ENCODE data around the gene FBXL2.

DNA sequence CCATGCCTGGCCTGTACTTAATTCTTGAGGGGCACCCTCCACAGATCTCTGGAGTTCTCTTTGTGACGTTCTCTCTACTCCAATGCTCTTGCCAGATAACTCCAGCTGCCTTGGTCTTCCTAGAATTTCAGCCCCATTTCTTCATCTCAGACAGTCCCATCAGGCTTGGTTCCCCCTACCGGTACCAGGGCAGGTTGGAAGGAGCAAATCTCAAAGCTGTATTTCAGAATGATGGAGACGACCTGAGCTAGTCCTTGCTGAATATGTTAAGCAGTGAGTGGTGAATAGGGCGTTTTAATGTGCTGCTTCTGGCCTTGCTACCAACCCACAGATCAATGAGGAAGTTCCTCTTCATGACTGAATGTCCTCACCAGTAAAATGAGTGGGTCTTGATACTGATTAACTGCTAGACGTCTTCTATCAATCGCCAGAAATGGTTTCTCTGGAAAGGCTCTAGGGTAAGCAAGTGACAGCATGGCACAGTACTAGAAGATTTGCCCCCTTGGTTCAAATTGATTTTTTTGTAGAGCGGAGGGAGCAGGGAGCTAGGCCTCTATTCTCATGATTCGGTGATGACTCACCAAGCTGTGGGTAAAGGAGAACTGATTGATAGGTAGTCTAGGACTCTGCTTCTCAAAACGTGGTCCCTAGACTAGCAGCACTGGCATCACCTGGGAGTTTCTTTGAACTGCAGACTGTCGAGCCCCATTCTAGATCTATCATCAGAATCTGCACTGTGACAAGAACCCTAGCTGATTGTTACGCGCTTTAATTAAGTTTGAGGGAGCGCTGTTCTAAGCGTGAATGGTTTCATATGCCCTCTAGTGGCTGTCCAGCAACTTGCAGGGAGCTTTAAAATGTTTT lies 95.2 kb downstream of the FBXL2 start:
- TF ChIP-seq CEBPB (IDR thresholded peaks at IDR 0.05) (no peak), TEAD4 (IDR thresholded peaks at IDR 0.05) (no peak), ZBTB7A (IDR thresholded peaks at IDR 0.05; ENCODE audit: low read depth) (no peak), MAX (IDR thresholded peaks at IDR 0.05) (no peak), EP300 (IDR thresholded peaks at IDR 0.05; ENCODE audit: borderline replicate concordance) (no peak), YY1 (IDR thresholded peaks at IDR 0.05; ENCODE audit: low read depth) (no peak), RAD21 (IDR thresholded peaks at IDR 0.05; ENCODE audit: low read depth) (peak; percentile 87)
- TF ChIP-seq, protein P1, sequence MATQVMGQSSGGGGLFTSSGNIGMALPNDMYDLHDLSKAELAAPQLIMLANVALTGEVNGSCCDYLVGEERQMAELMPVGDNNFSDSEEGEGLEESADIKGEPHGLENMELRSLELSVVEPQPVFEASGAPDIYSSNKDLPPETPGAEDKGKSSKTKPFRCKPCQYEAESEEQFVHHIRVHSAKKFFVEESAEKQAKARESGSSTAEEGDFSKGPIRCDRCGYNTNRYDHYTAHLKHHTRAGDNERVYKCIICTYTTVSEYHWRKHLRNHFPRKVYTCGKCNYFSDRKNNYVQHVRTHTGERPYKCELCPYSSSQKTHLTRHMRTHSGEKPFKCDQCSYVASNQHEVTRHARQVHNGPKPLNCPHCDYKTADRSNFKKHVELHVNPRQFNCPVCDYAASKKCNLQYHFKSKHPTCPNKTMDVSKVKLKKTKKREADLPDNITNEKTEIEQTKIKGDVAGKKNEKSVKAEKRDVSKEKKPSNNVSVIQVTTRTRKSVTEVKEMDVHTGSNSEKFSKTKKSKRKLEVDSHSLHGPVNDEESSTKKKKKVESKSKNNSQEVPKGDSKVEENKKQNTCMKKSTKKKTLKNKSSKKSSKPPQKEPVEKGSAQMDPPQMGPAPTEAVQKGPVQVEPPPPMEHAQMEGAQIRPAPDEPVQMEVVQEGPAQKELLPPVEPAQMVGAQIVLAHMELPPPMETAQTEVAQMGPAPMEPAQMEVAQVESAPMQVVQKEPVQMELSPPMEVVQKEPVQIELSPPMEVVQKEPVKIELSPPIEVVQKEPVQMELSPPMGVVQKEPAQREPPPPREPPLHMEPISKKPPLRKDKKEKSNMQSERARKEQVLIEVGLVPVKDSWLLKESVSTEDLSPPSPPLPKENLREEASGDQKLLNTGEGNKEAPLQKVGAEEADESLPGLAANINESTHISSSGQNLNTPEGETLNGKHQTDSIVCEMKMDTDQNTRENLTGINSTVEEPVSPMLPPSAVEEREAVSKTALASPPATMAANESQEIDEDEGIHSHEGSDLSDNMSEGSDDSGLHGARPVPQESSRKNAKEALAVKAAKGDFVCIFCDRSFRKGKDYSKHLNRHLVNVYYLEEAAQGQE (IDR thresholded peaks at IDR 0.05; ENCODE audit: low read depth), result no peak
